ENCODE results near the gene ERG. TPM values are rescaled to one million over a fixed set of nuclear protein-coding genes. Genes with fewer than 3 reads are reported as not detected.

The ERG gene
- total and polyA plus RNA-seq, 2 of the 13 experiments (the other 11 are each of a cell fraction or from before 2014, with no cell fraction given) = not detected

GRCh38 chr21:38474796-38475195 is 23.5 kb downstream of the ERG start:
- no peaks in the 10 kb centered on the region for H3K9me3 ChIP-seq (ENCODE audit: low read length)
- H3K4me2 ChIP-seq (ENCODE audit: low read depth, low read length) = no peak overlapping the region
- intact Hi-C loops (cut with micrococcal nuclease; ENCODE audit: unreplicated experiment) (no loop called here), in situ Hi-C loops (cut with HindIII; ENCODE audit: extremely low pct_ligation_motif_present, low pct_unique_long_range_greater_than_20kb) (no loop called here)
- no peak for TF ChIP-seq ZNF572 (CRISPR knock-in tag; IDR thresholded peaks at IDR 0.05)
- peak; percentile 71 for TF ChIP-seq ZNF629 (CRISPR knock-in tag; conservative IDR thresholded peaks at IDR 0.05)
- no peak for TF ChIP-seq KAT8 (CRISPR knock-in tag; IDR thresholded peaks at IDR 0.05)
- TF ChIP-seq ZNF367 (CRISPR knock-in tag; IDR thresholded peaks at IDR 0.05; ENCODE audit: borderline replicate concordance) = no peak
- WGBS (ENCODE audit: low lambda C conversion rate) = 73% methylated on average over 8 of the region's 8 CpGs
- H3K4me3 ChIP-seq (replicated peaks in 1 of 3; ENCODE audit: insufficient read depth in 1 of 3, low read depth in 2 of 3, low read length in 3 of 3) = no peak overlapping the region
- peaks cover 15% of the 10 kb centered on the region for H3K4me1 ChIP-seq (ENCODE audit: insufficient read depth, low read length)
- POLR2A ChIA-PET = no interaction called here
- H2AFZ ChIP-seq (ENCODE audit: low read length) = no peak overlapping the region
- H3K36me3 ChIP-seq (replicated peaks in 1 of 2; ENCODE audit: control insufficient read depth in 1 of 2, insufficient read depth in 2 of 2, low read length in 2 of 2) = no peaks in the 10 kb centered on the region
- no peaks in the 10 kb centered on the region for H3K27me3 ChIP-seq (ENCODE audit: control insufficient read depth in 1 of 2, insufficient read depth in 2 of 2, low read length in 2 of 2)
- no TSS peak for BruUV-seq (replicated peaks)
- H3K9ac ChIP-seq (ENCODE audit: insufficient read depth, low read depth, low read length) = no peak overlapping the region
- no peaks in the 10 kb centered on the region for H3K79me2 ChIP-seq (ENCODE audit: insufficient read depth, low read length)
- DNase-seq (ENCODE audit: low spot score) = no peak
- no peak for ATAC-seq
- CTCF ChIA-PET (ENCODE audit: low intra/inter-chr PET ratio, low total read pairs) = no interaction called here
- H3K27ac ChIP-seq (ENCODE audit: extremely low read length, insufficient read depth, low read length) = no peak overlapping the region
- H4K20me1 ChIP-seq (ENCODE audit: insufficient read depth, low read length) = no peaks in the 10 kb centered on the region
- no peak for FAIRE-seq

- ATAC-seq (no peak), FAIRE-seq (no peak)
- in situ Hi-C loops (cut with HindIII; ENCODE audit: extremely low pct_ligation_motif_present, low pct_unique_long_range_greater_than_20kb) = no loop called here
These were observed 24.2 kb downstream of the ERG start for GRCh38 chr21:38474124-38474523.

More at GRCh38 chr21:38474124-38474523, 24.2 kb downstream of the ERG start:
- no TSS peak for BruUV-seq (replicated peaks)
- Histone ChIP-seq H3K4me1 (ENCODE audit: insufficient read depth, low read length) (peaks cover 22% of the 10 kb centered on the region), H3K27me3 (ENCODE audit: control insufficient read depth in 1 of 2, insufficient read depth in 2 of 2, low read length in 2 of 2) (no peaks in the 10 kb centered on the region), H3K27ac (ENCODE audit: extremely low read length, insufficient read depth, low read length) (no peak overlapping the region), H3K9ac (ENCODE audit: insufficient read depth, low read depth, low read length) (no peak overlapping the region), H3K36me3 (replicated peaks in 1 of 2; ENCODE audit: control insufficient read depth in 1 of 2, insufficient read depth in 2 of 2, low read length in 2 of 2) (no peaks in the 10 kb centered on the region), H3K9me3 (ENCODE audit: low read length) (no peaks in the 10 kb centered on the region), H2AFZ (ENCODE audit: low read length) (no peak overlapping the region), H3K4me3 (replicated peaks in 1 of 3; ENCODE audit: insufficient read depth in 1 of 3, low read depth in 2 of 3, low read length in 3 of 3) (no peak overlapping the region), H4K20me1 (ENCODE audit: insufficient read depth, low read length) (no peaks in the 10 kb centered on the region), H3K4me2 (ENCODE audit: low read depth, low read length) (no peak overlapping the region), H3K79me2 (ENCODE audit: insufficient read depth, low read length) (no peaks in the 10 kb centered on the region)
- TF ChIP-seq ZFP90 (CRISPR knock-in tag; IDR thresholded peaks at IDR 0.05; ENCODE audit: borderline replicate concordance) = no peak
- no peak for TF ChIP-seq ZNF407 (CRISPR knock-in tag; IDR thresholded peaks at IDR 0.05; ENCODE audit: not compliant biosample characterization)
- no peak for TF ChIP-seq ZFY (CRISPR knock-in tag; IDR thresholded peaks at IDR 0.05)
- TF ChIP-seq ZC3H4 (CRISPR knock-in tag; IDR thresholded peaks at IDR 0.05; ENCODE audit: borderline replicate concordance) = no peak
- no peak for DNase-seq (ENCODE audit: low spot score)
- WGBS (ENCODE audit: low lambda C conversion rate) = 43% methylated on average over 5 of the region's 7 CpGs
- ChIA-PET POLR2A (no interaction called here), CTCF (ENCODE audit: low intra/inter-chr PET ratio, low total read pairs) (no interaction called here)
- intact Hi-C loops (cut with micrococcal nuclease; ENCODE audit: unreplicated experiment) = no loop called here

Measured in HepG2 (cell line).